GM12878 (cell line): ENCODE data around the gene CHMP4B.
A peak's percentile ranks its signal among the peaks of the same experiment; 100 is the strongest.

ENCODE experiments used
- ETV6 ChIP-seq, 2 experiments: fragments of 450-650 bp in 1 of 2; IDR thresholded peaks in 1 of 2; conservative IDR thresholded peaks in 1 of 2; 2 replicates each; pipeline ENCODE4 v1.6.1; 2014; ENCODE audit warnings: antibody characterized with exemption in 1 of 2, borderline replicate concordance in 1 of 2, low read depth in 1 of 2, mild to moderate bottlenecking in 1 of 2, moderate library complexity in 1 of 2
- FOXM1 ChIP-seq: IDR thresholded peaks from 2 replicates; pipeline ENCODE4 v1.6.1; 2012; ENCODE audit warnings: low read depth, mild to moderate bottlenecking, inconsistent platforms, low read length, moderate library complexity
- KDM1A ChIP-seq: fragments of 200-600 bp; sonication (generic); IDR thresholded peaks from 2 replicates; pipeline ENCODE4 v1.6.1; 2016; ENCODE audit warnings: borderline replicate concordance
- MYC ChIP-seq: IDR thresholded peaks from 2 replicates; pipeline ENCODE4 v1.6.1; 2011; ENCODE audit warnings: mild to moderate bottlenecking, low read length, moderate library complexity, inconsistent platforms; ENCODE audit not compliant: insufficient read depth, insufficient replicate concordance, insufficient read length, severe bottlenecking
- NFIC ChIP-seq: IDR thresholded peaks from 2 replicates; pipeline ENCODE4 v1.6.1; 2012; ENCODE audit warnings: low read depth, mild to moderate bottlenecking, inconsistent platforms, low read length, moderate library complexity
- POLR2A ChIP-seq: IDR thresholded peaks from 2 replicates; pipeline ENCODE4 v1.6.1; 2011; ENCODE audit warnings: low read depth, mild to moderate bottlenecking, low read length
- SMAD1 ChIP-seq: fragments of 450-650 bp; IDR thresholded peaks from 2 replicates; pipeline ENCODE4 v1.6.1; 2018; ENCODE audit warnings: mild to moderate bottlenecking, low read depth; ENCODE audit not compliant: partially characterized antibody
- TCF12 ChIP-seq: IDR thresholded peaks from 2 replicates; pipeline ENCODE4 v1.6.1; 2011; ENCODE audit warnings: low read depth, mild to moderate bottlenecking, low read length
- USF1 ChIP-seq: IDR thresholded peaks from 2 replicates; pipeline ENCODE4 v1.6.1; 2011; ENCODE audit warnings: borderline replicate concordance, low read depth, mild to moderate bottlenecking, moderate library complexity, mixed read lengths, low read length; ENCODE audit not compliant: insufficient read depth; ENCODE audit errors: extremely low read length
- TF ChIP-seq, protein P1 (sequence below), 3 experiments: IDR thresholded peaks in 2 of 3; conservative IDR thresholded peaks in 1 of 3; 2 replicates each; pipeline ENCODE4 v1.5.1; 2011; ENCODE audit warnings: low read depth in 3 of 3, low read length in 3 of 3, mild to moderate bottlenecking in 3 of 3, control low read depth in 2 of 3, moderate library complexity in 2 of 3, inconsistent platforms in 1 of 3, mixed read lengths in 1 of 3; ENCODE audit not compliant: control insufficient read depth in 2 of 3, insufficient read depth in 1 of 3; ENCODE audit errors: extremely low read depth in 1 of 3
- TF ChIP-seq, protein P2 (sequence below): fragments of 450-650 bp; IDR thresholded peaks from 2 replicates; pipeline ENCODE4 v1.6.1; 2017; ENCODE audit warnings: mild to moderate bottlenecking, moderate library complexity

DNA sequence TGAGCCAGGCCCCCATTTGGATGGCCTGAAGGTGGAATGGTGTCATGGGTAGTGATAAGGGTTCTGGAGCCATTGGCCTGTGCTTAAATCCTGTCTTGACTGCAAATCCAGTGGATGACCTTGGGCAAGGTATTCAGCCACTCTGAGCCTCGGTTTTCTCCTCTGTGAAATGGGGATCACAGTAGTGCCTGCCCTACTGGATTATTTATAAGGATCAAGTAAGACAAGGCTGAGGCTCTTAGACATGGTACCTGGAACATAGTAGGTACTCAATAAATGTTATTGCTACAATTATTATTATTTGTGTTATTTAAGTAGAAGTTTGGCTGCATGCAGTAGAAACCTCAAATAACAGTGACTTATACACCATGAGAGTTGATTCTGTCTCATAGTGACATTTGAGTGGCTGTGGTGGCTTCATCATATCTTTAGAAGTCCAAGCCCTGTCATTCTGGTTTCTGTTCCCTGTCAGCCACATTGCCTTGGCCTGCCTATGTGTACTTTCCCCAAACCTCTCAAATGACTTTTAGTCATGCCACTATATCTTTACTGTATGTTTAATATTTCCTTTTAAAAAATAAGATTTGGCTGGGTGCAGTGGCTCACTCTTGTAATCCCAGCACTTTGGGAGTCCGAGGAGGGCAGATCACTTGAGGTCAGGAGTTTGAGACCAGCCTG, 37.6 kb upstream of the CHMP4B start:
- peak; percentile 76; the same call in 1 of the 2 replicates for TF ChIP-seq NFIC
- TF ChIP-seq FOXM1, result peak; percentile 77
- TF ChIP-seq USF1, result no peak
- TF ChIP-seq SMAD1, result no peak
- TF ChIP-seq, protein P1, sequence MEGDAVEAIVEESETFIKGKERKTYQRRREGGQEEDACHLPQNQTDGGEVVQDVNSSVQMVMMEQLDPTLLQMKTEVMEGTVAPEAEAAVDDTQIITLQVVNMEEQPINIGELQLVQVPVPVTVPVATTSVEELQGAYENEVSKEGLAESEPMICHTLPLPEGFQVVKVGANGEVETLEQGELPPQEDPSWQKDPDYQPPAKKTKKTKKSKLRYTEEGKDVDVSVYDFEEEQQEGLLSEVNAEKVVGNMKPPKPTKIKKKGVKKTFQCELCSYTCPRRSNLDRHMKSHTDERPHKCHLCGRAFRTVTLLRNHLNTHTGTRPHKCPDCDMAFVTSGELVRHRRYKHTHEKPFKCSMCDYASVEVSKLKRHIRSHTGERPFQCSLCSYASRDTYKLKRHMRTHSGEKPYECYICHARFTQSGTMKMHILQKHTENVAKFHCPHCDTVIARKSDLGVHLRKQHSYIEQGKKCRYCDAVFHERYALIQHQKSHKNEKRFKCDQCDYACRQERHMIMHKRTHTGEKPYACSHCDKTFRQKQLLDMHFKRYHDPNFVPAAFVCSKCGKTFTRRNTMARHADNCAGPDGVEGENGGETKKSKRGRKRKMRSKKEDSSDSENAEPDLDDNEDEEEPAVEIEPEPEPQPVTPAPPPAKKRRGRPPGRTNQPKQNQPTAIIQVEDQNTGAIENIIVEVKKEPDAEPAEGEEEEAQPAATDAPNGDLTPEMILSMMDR (IDR thresholded peaks at IDR 0.05 in 2 of 3, conservative IDR thresholded peaks at IDR 0.05 in 1 of 3; ENCODE audit: control insufficient read depth in 2 of 3, extremely low read depth in 1 of 3, insufficient read depth in 1 of 3, low read depth in 3 of 3, low read length in 3 of 3), result no peak
- TF ChIP-seq, protein P2, sequence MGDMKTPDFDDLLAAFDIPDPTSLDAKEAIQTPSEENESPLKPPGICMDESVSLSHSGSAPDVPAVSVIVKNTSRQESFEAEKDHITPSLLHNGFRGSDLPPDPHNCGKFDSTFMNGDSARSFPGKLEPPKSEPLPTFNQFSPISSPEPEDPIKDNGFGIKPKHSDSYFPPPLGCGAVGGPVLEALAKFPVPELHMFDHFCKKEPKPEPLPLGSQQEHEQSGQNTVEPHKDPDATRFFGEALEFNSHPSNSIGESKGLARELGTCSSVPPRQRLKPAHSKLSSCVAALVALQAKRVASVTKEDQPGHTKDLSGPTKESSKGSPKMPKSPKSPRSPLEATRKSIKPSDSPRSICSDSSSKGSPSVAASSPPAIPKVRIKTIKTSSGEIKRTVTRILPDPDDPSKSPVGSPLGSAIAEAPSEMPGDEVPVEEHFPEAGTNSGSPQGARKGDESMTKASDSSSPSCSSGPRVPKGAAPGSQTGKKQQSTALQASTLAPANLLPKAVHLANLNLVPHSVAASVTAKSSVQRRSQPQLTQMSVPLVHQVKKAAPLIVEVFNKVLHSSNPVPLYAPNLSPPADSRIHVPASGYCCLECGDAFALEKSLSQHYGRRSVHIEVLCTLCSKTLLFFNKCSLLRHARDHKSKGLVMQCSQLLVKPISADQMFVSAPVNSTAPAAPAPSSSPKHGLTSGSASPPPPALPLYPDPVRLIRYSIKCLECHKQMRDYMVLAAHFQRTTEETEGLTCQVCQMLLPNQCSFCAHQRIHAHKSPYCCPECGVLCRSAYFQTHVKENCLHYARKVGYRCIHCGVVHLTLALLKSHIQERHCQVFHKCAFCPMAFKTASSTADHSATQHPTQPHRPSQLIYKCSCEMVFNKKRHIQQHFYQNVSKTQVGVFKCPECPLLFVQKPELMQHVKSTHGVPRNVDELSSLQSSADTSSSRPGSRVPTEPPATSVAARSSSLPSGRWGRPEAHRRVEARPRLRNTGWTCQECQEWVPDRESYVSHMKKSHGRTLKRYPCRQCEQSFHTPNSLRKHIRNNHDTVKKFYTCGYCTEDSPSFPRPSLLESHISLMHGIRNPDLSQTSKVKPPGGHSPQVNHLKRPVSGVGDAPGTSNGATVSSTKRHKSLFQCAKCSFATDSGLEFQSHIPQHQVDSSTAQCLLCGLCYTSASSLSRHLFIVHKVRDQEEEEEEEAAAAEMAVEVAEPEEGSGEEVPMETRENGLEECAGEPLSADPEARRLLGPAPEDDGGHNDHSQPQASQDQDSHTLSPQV, result no peak
- TF ChIP-seq KDM1A, result no peak
- no peak for TF ChIP-seq POLR2A
- TF ChIP-seq MYC, result no peak
- TF ChIP-seq TCF12, result 0 out of 2 replicates have a peak, but pooled peaks have one; percentile 30
- no peak for TF ChIP-seq ETV6 (conservative IDR thresholded peaks at IDR 0.05 in 1 of 2, IDR thresholded peaks at IDR 0.05 in 1 of 2; ENCODE audit: borderline replicate concordance in 1 of 2, low read depth in 1 of 2)
